Fibroblast of lung (primary cell): ENCODE data around the gene CFAP73. TPM values are rescaled to one million over a fixed set of nuclear protein-coding genes. Genes with fewer than 3 reads are reported as not detected.
A peak's percentile ranks its signal among the peaks of the same experiment; 100 is the strongest.

Source experiments
- DNase-seq, 2 donors: peaks; one replicate each; pipeline versions ENCODE4 v3.0.0 to v3.0.0-alpha.2; 2010; ENCODE audit warnings: low read depth in 2 of 2
- H2AFZ ChIP-seq: 2 replicates; pipeline ENCODE4 v1.5.1; 2012; ENCODE audit warnings: low read length, control low read depth, inconsistent platforms
- H3K27ac ChIP-seq: 2 replicates; pipeline ENCODE4 v1.5.1; 2011; ENCODE audit warnings: low read length, control low read depth; ENCODE audit not compliant: insufficient read depth
- H3K27me3 ChIP-seq: 2 replicates; pipeline ENCODE4 v1.5.1; 2011; ENCODE audit warnings: mild to moderate bottlenecking, low read length; ENCODE audit not compliant: control insufficient read depth, insufficient read depth
- H3K36me3 ChIP-seq: 2 replicates; pipeline ENCODE4 v1.5.1; 2011; ENCODE audit warnings: low read length; ENCODE audit not compliant: control insufficient read depth, insufficient read depth
- H3K4me1 ChIP-seq: 2 replicates; pipeline ENCODE4 v1.5.1; 2011; ENCODE audit warnings: low read length; ENCODE audit not compliant: control insufficient read depth, insufficient read depth; ENCODE audit errors: extremely low read depth
- H3K4me2 ChIP-seq: 2 replicates; pipeline ENCODE4 v1.5.1; 2011; ENCODE audit warnings: low read length, control low read depth; ENCODE audit not compliant: insufficient read depth; ENCODE audit errors: extremely low read depth
- H3K4me3 ChIP-seq, 4 experiments: fragments of 200-600 bp in 1 of 4; sonication (generic) in 1 of 4; replicated peaks in 1 of 4; 2 replicates each; pipeline ENCODE4 v1.5.1; 2011 to 2016; ENCODE audit warnings: low read length in 4 of 4, low read depth in 3 of 4, mild to moderate bottlenecking in 3 of 4, control low read depth in 2 of 4, inconsistent platforms in 1 of 4, mixed read lengths in 1 of 4; ENCODE audit not compliant: insufficient read depth in 1 of 4; ENCODE audit errors: control extremely low read depth in 1 of 4
- H3K79me2 ChIP-seq: 2 replicates; pipeline ENCODE4 v1.5.1; 2012; ENCODE audit warnings: mild to moderate bottlenecking, low read length, inconsistent platforms; ENCODE audit not compliant: control insufficient read depth, insufficient read depth
- H3K9ac ChIP-seq: 2 replicates; pipeline ENCODE4 v1.5.1; 2011; ENCODE audit warnings: mild to moderate bottlenecking, low read length, control low read depth; ENCODE audit not compliant: insufficient read depth
- H3K9me3 ChIP-seq: 2 replicates; pipeline ENCODE4 v1.5.1; 2012; ENCODE audit warnings: low read depth, low read length; ENCODE audit not compliant: control insufficient read depth, insufficient read depth
- H4K20me1 ChIP-seq: 2 replicates; pipeline ENCODE4 v1.5.1; 2011; ENCODE audit warnings: low read length; ENCODE audit not compliant: control insufficient read depth, insufficient read depth; ENCODE audit errors: extremely low read depth
- CTCF ChIP-seq, 2 donors: IDR thresholded peaks in 1 of 2; conservative IDR thresholded peaks in 1 of 2; 1 replicate in 1 of 2; 2 replicates in 1 of 2; pipeline ENCODE4 v1.5.1; 2011 to 2012; ENCODE audit warnings: low read length in 2 of 2, control low read depth in 1 of 2, inconsistent platforms in 1 of 2, low read depth in 1 of 2, mild to moderate bottlenecking in 1 of 2
- EZH2 ChIP-seq: IDR thresholded peaks from 2 replicates; pipeline ENCODE4 v1.5.1; 2012; ENCODE audit warnings: low read length, control low read depth, mild to moderate bottlenecking; ENCODE audit errors: missing control alignments
- polyA plus RNA-seq, 2 donors: library from polyadenylated mRNA; depleted of rRNA in 1 of 2; stranded (reverse) in 1 of 2; unstranded in 1 of 2; fragments of >200 nt; gene quantifications; 2 replicates each; pipeline ENCODE4 v1.2.1, GENCODE V29; 2011 to 2012; ENCODE audit warnings: missing spikeins in 1 of 2
- total RNA-seq: library from RNA; depleted of rRNA; stranded (reverse); fragments of >200 nt; gene quantifications from 2 replicates; pipeline ENCODE4 v1.2.1, GENCODE V29; 2014

Gene CFAP73
- total and polyA plus RNA-seq, 2 donors (not counting 1 experiment from before 2014, with no cell fraction given): not detected

GRCh38 chr12:113184900-113185179 lies 35.3 kb downstream of the CFAP73 start:
- Histone ChIP-seq H4K20me1 (no peaks in the 10 kb centered on the region), H3K9me3 (no peaks in the 10 kb centered on the region), H2AFZ (peak overlapping the region; percentile 87), H3K27ac (peak overlapping the region; percentile 98), H3K4me3 (peak overlapping the region; percentile 90 to 100 (median 94)), H3K79me2 (peaks cover 34% of the 10 kb centered on the region), H3K36me3 (peaks cover 2% of the 10 kb centered on the region), H3K4me2 (peak overlapping the region; percentile 90), H3K9ac (peak overlapping the region; percentile 100), H3K27me3 (no peaks in the 10 kb centered on the region), H3K4me1 (peaks cover 8% of the 10 kb centered on the region)
- TF ChIP-seq EZH2: no peak
- no peak for TF ChIP-seq CTCF (conservative IDR thresholded peaks at IDR 0.05 in 1 of 2, IDR thresholded peaks at IDR 0.05 in 1 of 2; ENCODE audit: low read depth in 1 of 2, low read length in 2 of 2)
- DNase-seq: peak; percentile 88 to 89

GRCh38 chr12:113185180-113186032 lies 35.9 kb downstream of the CFAP73 start, which contains the start of the genes DDX54 and RITA1:
DDX54 (minus strand) TSS chr12:113185478; CDS start chr12:113185451, 27 bp downstream.
RITA1 (plus strand) TSS chr12:113185721; CDS start chr12:113186747, 1,026 bp downstream.
- Histone ChIP-seq H3K4me3 (peak within 1 kb of the TSS; percentile 90 to 100 (median 94)), H3K27me3 (no peaks in the 10 kb centered on the region), H3K9me3 (no peaks in the 10 kb centered on the region), H3K4me2 (peak within 1 kb of the TSS; percentile 90), H3K36me3 (peaks cover 2% of the 10 kb centered on the region), H4K20me1 (no peaks in the 10 kb centered on the region), H3K9ac (peak within 1 kb of the TSS; percentile 100), H3K4me1 (peaks cover 8% of the 10 kb centered on the region), H2AFZ (peak within 1 kb of the TSS; percentile 87), H3K27ac (peak within 1 kb of the TSS; percentile 98), H3K79me2 (peaks cover 34% of the 10 kb centered on the region)
- TF ChIP-seq CTCF (conservative IDR thresholded peaks at IDR 0.05 in 1 of 2, IDR thresholded peaks at IDR 0.05 in 1 of 2; ENCODE audit: low read depth in 1 of 2, low read length in 2 of 2) (no peak), EZH2 (no peak)
- DNase-seq: peak; percentile 72 to 78

- no peaks in the 10 kb centered on the region for H3K27me3 ChIP-seq
- H3K36me3 ChIP-seq: peaks cover 2% of the 10 kb centered on the region
- peak; percentile 33 to 37 for DNase-seq
- H3K9ac ChIP-seq: peak overlapping the region; percentile 100
- H3K4me2 ChIP-seq: peak overlapping the region; percentile 90
- TF ChIP-seq EZH2 (no peak), CTCF (conservative IDR thresholded peaks at IDR 0.05 in 1 of 2, IDR thresholded peaks at IDR 0.05 in 1 of 2; ENCODE audit: low read depth in 1 of 2, low read length in 2 of 2) (no peak)
- H3K4me1 ChIP-seq: peaks cover 10% of the 10 kb centered on the region
- peaks cover 30% of the 10 kb centered on the region for H3K79me2 ChIP-seq
- H4K20me1 ChIP-seq: no peaks in the 10 kb centered on the region
- peak overlapping the region; percentile 90 to 100 (median 94) for H3K4me3 ChIP-seq
- peak overlapping the region; percentile 98 for H3K27ac ChIP-seq
- H2AFZ ChIP-seq: peak overlapping the region; percentile 78
- no peaks in the 10 kb centered on the region for H3K9me3 ChIP-seq
Measured at GRCh38 chr12:113186033-113186365, 36.5 kb downstream of the CFAP73 start.
